ENCODE data around the gene CD276.

DNA sequence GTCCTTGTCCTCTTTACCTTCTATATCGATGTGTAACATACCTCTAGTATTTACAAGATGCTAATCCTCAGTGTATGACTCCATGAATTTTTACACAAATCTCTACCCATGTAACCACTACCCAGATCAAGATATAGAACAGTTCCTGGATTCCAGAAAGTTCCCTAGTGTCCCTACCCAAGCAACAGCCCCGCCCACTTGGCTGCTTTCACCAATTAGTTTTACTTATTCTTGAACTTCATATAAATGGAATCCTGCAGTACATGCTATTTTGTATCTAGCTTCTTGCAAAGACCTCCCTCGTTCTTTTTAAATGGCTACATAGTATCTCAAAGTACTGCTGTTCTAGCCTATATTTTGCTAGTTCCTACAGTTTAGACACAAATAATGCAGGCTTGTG, 33.0 kb downstream of the CD276 start:
- TF ChIP-seq EZH2 (IDR thresholded peaks at IDR 0.05; ENCODE audit: insufficient read depth, poor library complexity, severe bottlenecking): no peak
- no peak for TF ChIP-seq EZH2phosphoT487 (IDR thresholded peaks at IDR 0.05; ENCODE audit: insufficient read depth, low read depth)
